Endothelial cell of umbilical vein (primary cell): ENCODE measurements around the gene NIPSNAP2.

ENCODE experiments used
- EZH2 ChIP-seq: IDR thresholded peaks from 2 replicates; pipeline ENCODE4 v1.6.1; 2012; ENCODE audit warnings: borderline replicate concordance, low read depth, mild to moderate bottlenecking, moderate library complexity, low read length, inconsistent platforms; ENCODE audit not compliant: severe bottlenecking
- FOS ChIP-seq: IDR thresholded peaks from 2 replicates; pipeline ENCODE4 v1.6.1; 2011; ENCODE audit warnings: mild to moderate bottlenecking, low read length, moderate library complexity, borderline replicate concordance; ENCODE audit not compliant: insufficient read depth
- POLR2A ChIP-seq: IDR thresholded peaks from 2 replicates; pipeline ENCODE4 v1.6.1; 2012; ENCODE audit warnings: low read depth, mild to moderate bottlenecking, control low read depth, low read length
- TF ChIP-seq, protein P1 (sequence below), 2 donors: IDR thresholded peaks; 1 replicate in 1 of 2; 2 replicates in 1 of 2; pipeline ENCODE4 v1.5.1; 2011; ENCODE audit warnings: low read length in 2 of 2, mild to moderate bottlenecking in 2 of 2, moderate library complexity in 2 of 2, control low read depth in 1 of 2, inconsistent platforms in 1 of 2, low read depth in 1 of 2; ENCODE audit not compliant: insufficient read depth in 1 of 2; ENCODE audit errors: extremely low read depth in 1 of 2

DNA sequence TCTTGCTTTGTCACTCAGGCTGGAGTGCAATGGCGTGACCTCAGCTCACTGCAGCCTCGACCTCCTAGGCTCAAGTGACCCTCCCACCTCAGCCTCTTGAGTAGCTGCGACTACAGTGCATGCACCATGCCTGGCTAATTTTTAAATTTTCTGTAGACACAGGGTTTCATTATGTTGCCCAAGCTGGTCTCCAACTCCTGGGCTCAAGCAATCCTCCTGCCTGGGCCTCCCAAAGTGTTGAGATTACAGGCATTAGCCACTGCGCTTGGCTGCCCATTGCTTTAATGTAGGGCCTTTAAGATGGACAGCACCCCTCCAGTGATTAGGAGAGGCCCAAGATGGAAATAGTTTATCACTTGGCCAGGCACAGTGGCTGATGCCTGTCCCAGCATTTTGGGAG is 39.4 kb downstream of the NIPSNAP2 start:
- TF ChIP-seq EZH2 (no peak), FOS (no peak), POLR2A (no peak)
- TF ChIP-seq, protein P1, sequence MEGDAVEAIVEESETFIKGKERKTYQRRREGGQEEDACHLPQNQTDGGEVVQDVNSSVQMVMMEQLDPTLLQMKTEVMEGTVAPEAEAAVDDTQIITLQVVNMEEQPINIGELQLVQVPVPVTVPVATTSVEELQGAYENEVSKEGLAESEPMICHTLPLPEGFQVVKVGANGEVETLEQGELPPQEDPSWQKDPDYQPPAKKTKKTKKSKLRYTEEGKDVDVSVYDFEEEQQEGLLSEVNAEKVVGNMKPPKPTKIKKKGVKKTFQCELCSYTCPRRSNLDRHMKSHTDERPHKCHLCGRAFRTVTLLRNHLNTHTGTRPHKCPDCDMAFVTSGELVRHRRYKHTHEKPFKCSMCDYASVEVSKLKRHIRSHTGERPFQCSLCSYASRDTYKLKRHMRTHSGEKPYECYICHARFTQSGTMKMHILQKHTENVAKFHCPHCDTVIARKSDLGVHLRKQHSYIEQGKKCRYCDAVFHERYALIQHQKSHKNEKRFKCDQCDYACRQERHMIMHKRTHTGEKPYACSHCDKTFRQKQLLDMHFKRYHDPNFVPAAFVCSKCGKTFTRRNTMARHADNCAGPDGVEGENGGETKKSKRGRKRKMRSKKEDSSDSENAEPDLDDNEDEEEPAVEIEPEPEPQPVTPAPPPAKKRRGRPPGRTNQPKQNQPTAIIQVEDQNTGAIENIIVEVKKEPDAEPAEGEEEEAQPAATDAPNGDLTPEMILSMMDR (IDR thresholded peaks at IDR 0.05; ENCODE audit: extremely low read depth in 1 of 2, insufficient read depth in 1 of 2, low read depth in 1 of 2, low read length in 2 of 2) = no peak
